Neural crest cell (in vitro differentiated cells): ENCODE data around the gene DOCK10. TPM values are rescaled to one million over a fixed set of nuclear protein-coding genes. Genes with fewer than 3 reads are reported as not detected.

Experiments
- DNase-seq: peaks from one replicate; pipeline ENCODE4 v3.0.0; 2021; ENCODE audit warnings: low read depth, mixed read lengths, low spot score
- H3K27ac Mint-ChIP-seq: one replicate; pipeline ENCODE4 v1.8.0; 2021; ENCODE audit warnings: mild to moderate bottlenecking, mixed read lengths; ENCODE audit not compliant: unreplicated experiment
- H3K27me3 Mint-ChIP-seq: 2 replicates; pipeline ENCODE4 v1.8.0; 2021; ENCODE audit warnings: low read depth, mild to moderate bottlenecking, mixed read lengths
- H3K36me3 Mint-ChIP-seq: 2 replicates; pipeline ENCODE4 v1.8.0; 2021; ENCODE audit warnings: low read depth, mild to moderate bottlenecking, mixed read lengths
- H3K4me1 Mint-ChIP-seq: 2 replicates; pipeline ENCODE4 v1.8.0; 2021; ENCODE audit warnings: mixed read lengths
- H3K4me3 Mint-ChIP-seq: one replicate; pipeline ENCODE4 v1.8.0; 2021; ENCODE audit warnings: mild to moderate bottlenecking, mixed read lengths
- H3K9me3 Mint-ChIP-seq: 2 replicates; pipeline ENCODE4 v1.8.0; 2021; ENCODE audit warnings: mixed read lengths
- total RNA-seq: library from RNA; stranded (reverse); gene quantifications from 2 replicates; pipeline ENCODE4 v1.2.1, GENCODE V29; 2021
- TF ChIP-seq, protein P1 (sequence below): fragments of 200-600 bp; sonication (generic); conservative IDR thresholded peaks from 2 replicates; pipeline ENCODE4 v1.5.0; 2021; ENCODE audit warnings: antibody characterized with exemption, mild to moderate bottlenecking

DOCK10 gene
- total RNA-seq, 1 donor from 2014 or later = 29.7 TPM

DNA sequence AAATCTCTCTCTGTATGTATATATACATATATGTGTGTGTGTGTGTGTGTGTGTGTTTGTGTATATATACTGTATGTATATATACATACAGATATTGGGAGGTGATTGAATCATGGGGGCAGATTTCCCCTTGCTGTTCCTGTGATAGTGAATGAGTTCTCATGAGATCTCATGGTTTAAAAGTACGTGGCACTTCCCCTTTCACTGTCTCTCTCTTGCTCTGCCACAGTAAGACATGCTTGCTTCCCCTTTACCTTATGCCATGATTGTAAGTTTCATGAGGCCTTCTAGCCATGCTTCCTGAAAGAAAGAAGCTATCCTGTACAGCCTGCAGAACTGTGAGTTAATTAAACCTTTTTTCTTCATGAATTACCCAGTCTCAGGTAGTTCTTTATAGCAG is 307.3 kb downstream of the DOCK10 start:
- no peak overlapping the region for H3K4me3 Mint-ChIP-seq
- TF ChIP-seq, protein P1, sequence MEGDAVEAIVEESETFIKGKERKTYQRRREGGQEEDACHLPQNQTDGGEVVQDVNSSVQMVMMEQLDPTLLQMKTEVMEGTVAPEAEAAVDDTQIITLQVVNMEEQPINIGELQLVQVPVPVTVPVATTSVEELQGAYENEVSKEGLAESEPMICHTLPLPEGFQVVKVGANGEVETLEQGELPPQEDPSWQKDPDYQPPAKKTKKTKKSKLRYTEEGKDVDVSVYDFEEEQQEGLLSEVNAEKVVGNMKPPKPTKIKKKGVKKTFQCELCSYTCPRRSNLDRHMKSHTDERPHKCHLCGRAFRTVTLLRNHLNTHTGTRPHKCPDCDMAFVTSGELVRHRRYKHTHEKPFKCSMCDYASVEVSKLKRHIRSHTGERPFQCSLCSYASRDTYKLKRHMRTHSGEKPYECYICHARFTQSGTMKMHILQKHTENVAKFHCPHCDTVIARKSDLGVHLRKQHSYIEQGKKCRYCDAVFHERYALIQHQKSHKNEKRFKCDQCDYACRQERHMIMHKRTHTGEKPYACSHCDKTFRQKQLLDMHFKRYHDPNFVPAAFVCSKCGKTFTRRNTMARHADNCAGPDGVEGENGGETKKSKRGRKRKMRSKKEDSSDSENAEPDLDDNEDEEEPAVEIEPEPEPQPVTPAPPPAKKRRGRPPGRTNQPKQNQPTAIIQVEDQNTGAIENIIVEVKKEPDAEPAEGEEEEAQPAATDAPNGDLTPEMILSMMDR = no peak
- DNase-seq = no peak
- no peaks in the 10 kb centered on the region for H3K27me3 Mint-ChIP-seq
- H3K36me3 Mint-ChIP-seq = peaks cover 17% of the 10 kb centered on the region
- peaks cover 25% of the 10 kb centered on the region for H3K9me3 Mint-ChIP-seq
- no peak overlapping the region for H3K27ac Mint-ChIP-seq
- no peaks in the 10 kb centered on the region for H3K4me1 Mint-ChIP-seq

DNA sequence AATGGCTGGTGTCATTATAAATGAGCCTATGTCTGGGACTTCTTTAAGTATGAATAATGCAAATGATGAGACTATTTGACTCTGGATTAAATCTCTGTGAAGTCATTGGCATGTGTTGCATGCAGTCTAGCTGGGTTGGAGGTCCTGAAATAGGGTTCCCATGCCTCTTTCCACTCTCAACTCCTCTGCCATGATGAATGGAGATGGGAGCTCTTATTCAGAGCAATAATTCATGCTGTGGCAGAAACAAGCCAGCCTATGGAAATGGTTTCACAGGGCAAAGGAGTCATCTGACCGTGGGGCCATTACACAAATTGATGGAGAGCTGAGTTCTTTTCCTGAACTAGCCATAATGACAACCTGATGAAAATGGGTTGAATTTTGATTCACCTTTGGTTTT is 310.6 kb downstream of the DOCK10 start:
- H3K9me3 Mint-ChIP-seq = peaks cover 21% of the 10 kb centered on the region
- H3K36me3 Mint-ChIP-seq = peaks cover 12% of the 10 kb centered on the region
- TF ChIP-seq, protein P1 = no peak
- DNase-seq = no peak
- no peaks in the 10 kb centered on the region for H3K4me1 Mint-ChIP-seq
- no peak overlapping the region for H3K4me3 Mint-ChIP-seq
- H3K27me3 Mint-ChIP-seq = no peaks in the 10 kb centered on the region
- no peak overlapping the region for H3K27ac Mint-ChIP-seq

DNA sequence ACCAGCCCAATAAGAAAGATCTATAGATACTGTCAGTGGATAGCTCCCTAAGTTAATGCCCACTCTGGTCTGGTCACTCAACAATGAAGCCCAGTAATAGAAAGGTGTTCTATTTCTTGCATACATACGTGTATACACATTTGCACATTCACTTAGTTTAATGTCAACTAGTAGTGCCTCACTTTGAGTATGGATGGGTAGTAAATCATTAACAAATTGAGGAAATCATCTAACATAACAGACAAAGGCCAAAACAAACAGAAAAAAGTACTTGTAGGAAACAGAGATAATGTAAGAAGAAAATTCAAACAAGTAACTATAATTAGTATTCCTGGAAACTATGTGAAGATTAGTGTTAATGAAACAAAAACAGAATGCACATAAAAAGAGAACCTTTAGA is 312.8 kb downstream of the DOCK10 start:
- peaks cover 14% of the 10 kb centered on the region for H3K9me3 Mint-ChIP-seq
- peaks cover 6% of the 10 kb centered on the region for H3K36me3 Mint-ChIP-seq
- no peaks in the 10 kb centered on the region for H3K4me1 Mint-ChIP-seq
- no peak overlapping the region for H3K27ac Mint-ChIP-seq
- DNase-seq = no peak
- H3K4me3 Mint-ChIP-seq = no peak overlapping the region
- H3K27me3 Mint-ChIP-seq = no peaks in the 10 kb centered on the region
- TF ChIP-seq, protein P1 = no peak

DNA sequence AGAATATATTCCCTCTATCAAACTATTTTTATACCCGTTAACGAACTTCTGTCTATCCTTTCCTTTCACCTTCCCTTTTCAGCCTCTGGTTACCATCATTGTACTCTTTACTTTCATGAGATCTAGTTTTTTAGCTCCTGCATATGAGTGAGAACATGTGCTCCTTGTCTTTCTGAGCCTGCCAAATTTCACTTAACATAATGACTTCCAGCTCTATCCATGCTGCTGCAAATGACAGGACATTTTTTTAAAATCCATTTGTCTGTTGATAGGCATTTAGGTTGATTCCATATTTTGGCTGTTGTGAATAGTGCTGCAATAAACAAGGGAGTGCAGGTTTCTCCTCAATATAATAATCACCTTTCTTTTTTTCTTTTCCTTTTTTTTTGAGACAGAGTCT is 317.9 kb downstream of the DOCK10 start:
- H3K9me3 Mint-ChIP-seq = peaks cover 16% of the 10 kb centered on the region
- no peak overlapping the region for H3K4me3 Mint-ChIP-seq
- peaks cover 6% of the 10 kb centered on the region for H3K36me3 Mint-ChIP-seq
- TF ChIP-seq, protein P1 = no peak
- H3K27ac Mint-ChIP-seq = no peak overlapping the region
- no peaks in the 10 kb centered on the region for H3K27me3 Mint-ChIP-seq
- DNase-seq = no peak
- H3K4me1 Mint-ChIP-seq = no peaks in the 10 kb centered on the region

DNA sequence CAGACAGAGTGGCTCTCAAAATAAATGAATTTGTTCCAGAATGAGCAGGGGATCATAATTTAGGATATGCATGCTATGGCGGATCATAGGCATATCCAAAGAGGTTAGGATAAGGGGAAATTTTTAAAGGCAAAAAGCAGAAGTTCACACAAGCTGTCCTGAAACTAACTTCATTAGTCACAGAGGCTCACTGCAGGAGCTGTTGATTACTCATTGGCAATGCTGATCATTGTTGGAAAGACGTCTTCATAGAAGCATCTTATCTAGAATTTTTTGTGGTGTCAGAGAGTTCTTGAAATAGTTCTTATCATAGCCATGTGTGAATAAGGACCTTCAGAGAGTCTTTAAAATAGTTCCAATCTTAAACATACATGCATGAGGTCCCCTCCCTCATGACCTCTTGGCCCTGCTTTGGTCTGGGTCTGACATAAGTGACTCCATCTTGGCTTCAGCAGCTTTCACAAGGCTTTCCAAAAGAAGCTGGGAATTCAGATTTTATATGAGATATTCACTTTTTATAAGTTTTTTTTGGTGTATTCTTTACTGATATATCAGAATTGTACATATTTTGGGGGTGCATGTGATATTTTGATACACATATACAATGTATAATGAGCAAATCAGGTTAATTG is 318.6 kb downstream of the DOCK10 start:
- TF ChIP-seq, protein P1 = no peak
- Mint-ChIP-seq H3K27me3 (no peaks in the 10 kb centered on the region), H3K4me3 (no peak overlapping the region), H3K36me3 (peaks cover 6% of the 10 kb centered on the region), H3K9me3 (peaks cover 14% of the 10 kb centered on the region), H3K4me1 (no peaks in the 10 kb centered on the region), H3K27ac (no peak overlapping the region)
- DNase-seq = no peak
